HEK293T (cell line): ENCODE measurements around the gene STPG1.

Experiments
- BHLHE40 ChIP-seq: fragments of 450-650 bp; IDR thresholded peaks from 2 replicates; pipeline ENCODE4 v1.6.1; 2016; ENCODE audit warnings: mild to moderate bottlenecking, moderate library complexity, borderline replicate concordance
- CTBP1 ChIP-seq: fragments of 450-650 bp; IDR thresholded peaks from 2 replicates; pipeline ENCODE4 v1.6.1; 2016; ENCODE audit warnings: borderline replicate concordance
- ELF4 ChIP-seq: fragments of 450-650 bp; IDR thresholded peaks from 2 replicates; pipeline ENCODE4 v1.6.1; 2017; ENCODE audit warnings: antibody characterized with exemption
- FOXA1 ChIP-seq: fragments of 450-650 bp; IDR thresholded peaks from 2 replicates; pipeline ENCODE4 v1.6.1; 2016; ENCODE audit warnings: mild to moderate bottlenecking
- FOXK2 ChIP-seq: fragments of 450-650 bp; IDR thresholded peaks from 2 replicates; pipeline ENCODE4 v1.6.1; 2016; ENCODE audit warnings: mild to moderate bottlenecking
- FOXM1 ChIP-seq: fragments of 450-650 bp; IDR thresholded peaks from 2 replicates; pipeline ENCODE4 v1.6.1; 2017; ENCODE audit warnings: mild to moderate bottlenecking, borderline replicate concordance
- HDGF ChIP-seq: fragments of 450-650 bp; IDR thresholded peaks from 2 replicates; pipeline ENCODE4 v1.6.1; 2017; ENCODE audit warnings: antibody characterized with exemption, borderline replicate concordance
- LEF1 ChIP-seq: fragments of 450-650 bp; IDR thresholded peaks from 2 replicates; pipeline ENCODE4 v1.6.1; 2017; ENCODE audit warnings: mild to moderate bottlenecking, borderline replicate concordance
- NFRKB ChIP-seq: fragments of 450-650 bp; IDR thresholded peaks from 2 replicates; pipeline ENCODE4 v1.6.1; 2016; ENCODE audit warnings: mild to moderate bottlenecking, moderate library complexity
- PKNOX1 ChIP-seq: fragments of 450-650 bp; IDR thresholded peaks from 2 replicates; pipeline ENCODE4 v1.6.1; 2016
- SP1 ChIP-seq: fragments of 450-650 bp; IDR thresholded peaks from 2 replicates; pipeline ENCODE4 v1.6.1; 2017

- TF ChIP-seq CTBP1 (no peak), HDGF (no peak), FOXA1 (no peak), ELF4 (no peak), PKNOX1 (no peak), BHLHE40 (no peak), NFRKB (no peak), SP1 (no peak), LEF1 (no peak), FOXM1 (no peak), FOXK2 (no peak)
Measured at GRCh38 chr1:24417681-24418080, 4.1 kb upstream of the STPG1 start.
